Keratinocyte (primary cell): ENCODE results near the gene ZFAND5. TPM values are rescaled to one million over a fixed set of nuclear protein-coding genes. Genes with fewer than 3 reads are reported as not detected.

Experiments
- DNase-seq: peaks from one replicate; pipeline ENCODE4 v3.0.0-alpha.2; 2011; ENCODE audit warnings: low read depth, missing footprints, low spot score
- FAIRE-seq: peaks from 2 replicates; lab custom pipeline; 2011; peaks lifted over from hg19 to GRCh38; lab: Jason Lieb, UNC
- H2AFZ ChIP-seq: 2 replicates; pipeline ENCODE4 v1.6.0; 2012; ENCODE audit warnings: low read length, control low read depth, inconsistent platforms; ENCODE audit not compliant: control insufficient read depth
- H3K27ac ChIP-seq: 2 replicates; pipeline ENCODE4 v1.5.1; 2011; ENCODE audit warnings: low read length; ENCODE audit not compliant: control insufficient read depth, insufficient read depth
- H3K27me3 ChIP-seq: 3 replicates; pipeline ENCODE4 v1.6.0; 2011; ENCODE audit warnings: low read length; ENCODE audit not compliant: control insufficient read depth, insufficient read depth; ENCODE audit errors: extremely low read depth
- H3K36me3 ChIP-seq, 2 experiments: 2 replicates in 1 of 2; 3 replicates in 1 of 2; pipeline ENCODE4 v1.5.1; 2011; ENCODE audit warnings: low read length in 2 of 2, mild to moderate bottlenecking in 1 of 2; ENCODE audit not compliant: control insufficient read depth in 2 of 2, insufficient read depth in 2 of 2; ENCODE audit errors: extremely low read depth in 1 of 2
- H3K4me1 ChIP-seq: 3 replicates; pipeline ENCODE4 v1.5.1; 2011; ENCODE audit warnings: low read length; ENCODE audit not compliant: control insufficient read depth, insufficient read depth; ENCODE audit errors: extremely low read depth
- H3K4me2 ChIP-seq: 3 replicates; pipeline ENCODE4 v1.6.0; 2011; ENCODE audit warnings: low read depth, low read length; ENCODE audit not compliant: control insufficient read depth, insufficient read depth; ENCODE audit errors: extremely low read depth
- H3K4me3 ChIP-seq, 3 experiments: fragments of 200-600 bp in 1 of 3; sonication (generic) in 1 of 3; 2 replicates in 2 of 3; 3 replicates in 1 of 3; pipeline ENCODE4 v1.5.1; 2011 to 2016; ENCODE audit warnings: low read length in 3 of 3, mild to moderate bottlenecking in 3 of 3, control low read depth in 2 of 3, inconsistent platforms in 1 of 3, low read depth in 1 of 3, mixed read lengths in 1 of 3, mixed run types in 1 of 3, moderate library complexity in 1 of 3; ENCODE audit not compliant: control insufficient read depth in 2 of 3, insufficient read depth in 2 of 3; ENCODE audit errors: extremely low read depth in 1 of 3
- H3K79me2 ChIP-seq: 2 replicates; pipeline ENCODE4 v1.6.0; 2012; ENCODE audit warnings: low read length; ENCODE audit not compliant: control insufficient read depth, insufficient read depth
- H3K9ac ChIP-seq: 3 replicates; pipeline ENCODE4 v1.6.0; 2011; ENCODE audit warnings: low read length; ENCODE audit not compliant: control insufficient read depth, insufficient read depth; ENCODE audit errors: extremely low read depth
- H3K9me1 ChIP-seq: 3 replicates; pipeline ENCODE4 v1.6.0; 2011; ENCODE audit warnings: low read length; ENCODE audit not compliant: control insufficient read depth, insufficient read depth; ENCODE audit errors: extremely low read depth
- H3K9me3 ChIP-seq: 2 replicates; pipeline ENCODE4 v1.5.1; 2012; ENCODE audit warnings: low read depth, low read length; ENCODE audit not compliant: control insufficient read depth
- H4K20me1 ChIP-seq: 3 replicates; pipeline ENCODE4 v1.6.0; 2011; ENCODE audit warnings: low read length; ENCODE audit not compliant: control insufficient read depth, insufficient read depth; ENCODE audit errors: extremely low read depth
- CTCF ChIP-seq, 3 experiments: IDR thresholded peaks in 1 of 3; conservative IDR thresholded peaks in 1 of 3; optimal IDR thresholded peaks in 1 of 3; 2 replicates in 2 of 3; 3 replicates in 1 of 3; pipeline versions ENCODE3 to v1.5.1; 2011; ENCODE audit warnings: low read length in 3 of 3, mild to moderate bottlenecking in 3 of 3, moderate library complexity in 2 of 3, control low read depth in 1 of 3, inconsistent platforms in 1 of 3; ENCODE audit not compliant: insufficient read depth in 2 of 3; ENCODE audit errors: extremely low read depth in 1 of 3
- EZH2 ChIP-seq: IDR thresholded peaks from one replicate; pipeline ENCODE4 v1.6.1; 2012; ENCODE audit warnings: inconsistent platforms, mild to moderate bottlenecking, low read length, moderate library complexity
- dilution Hi-C: fragments of 300-500 bp; cut with MboI; formaldehyde crosslinking; loops from one replicate; pipeline ENCODE4 v1.7.0; 2020; ENCODE audit warnings: low sequenced_read_pairs; ENCODE audit not compliant: extremely low pct_ligation_motif_present
- polyA plus RNA-seq, 5 experiments: library from polyadenylated mRNA; depleted of rRNA in 3 of 5; stranded (reverse) in 3 of 5; stranded (forward) in 1 of 5; unstranded in 1 of 5; fragments of >200 nt; gene quantifications; 1 replicate in 1 of 5; 2 replicates in 3 of 5; 3 replicates in 1 of 5; pipeline versions ENCODE4 v1.2.1 to v1.2.3, GENCODE V29; 2011 to 2012; ENCODE audit warnings: missing spikeins in 2 of 5, low read depth in 1 of 5, low replicate concordance in 1 of 5

ZFAND5 gene
- polyA plus RNA-seq, 1 donor (not counting 4 experiments of a cell fraction or from before 2014, with no cell fraction given): 67.9 TPM

- Histone ChIP-seq H3K27ac (no peak overlapping the region), H3K4me2 (no peak overlapping the region), H3K4me3 (no peak overlapping the region), H3K79me2 (no peaks in the 10 kb centered on the region), H2AFZ (no peak overlapping the region), H3K27me3 (no peaks in the 10 kb centered on the region), H3K36me3 (no peaks in the 10 kb centered on the region), H3K4me1 (no peaks in the 10 kb centered on the region), H4K20me1 (no peaks in the 10 kb centered on the region), H3K9me3 (no peaks in the 10 kb centered on the region), H3K9ac (no peak overlapping the region), H3K9me1 (no peaks in the 10 kb centered on the region)
- no peak for TF ChIP-seq CTCF (optimal IDR thresholded peaks at IDR 0.05 in 1 of 3, IDR thresholded peaks at IDR 0.05 in 1 of 3, conservative IDR thresholded peaks at IDR 0.05 in 1 of 3; ENCODE audit: extremely low read depth in 1 of 3, insufficient read depth in 2 of 3, low read length in 3 of 3)
- no peak for TF ChIP-seq EZH2
- FAIRE-seq: no peak
- dilution Hi-C loops: no loop called here
- DNase-seq: no peak
Observed at GRCh38 chr9:72326641-72327040, 38.4 kb downstream of the ZFAND5 start.

GRCh38 chr9:72324974-72325373 is 40.0 kb downstream of the ZFAND5 start:
- H3K36me3 ChIP-seq: no peaks in the 10 kb centered on the region
- H3K9ac ChIP-seq: no peak overlapping the region
- H3K9me1 ChIP-seq: no peaks in the 10 kb centered on the region
- H3K27me3 ChIP-seq: no peaks in the 10 kb centered on the region
- H3K4me1 ChIP-seq: no peaks in the 10 kb centered on the region
- no peak overlapping the region for H3K27ac ChIP-seq
- H3K4me3 ChIP-seq: no peak overlapping the region
- no peak for FAIRE-seq
- no peak overlapping the region for H2AFZ ChIP-seq
- no peaks in the 10 kb centered on the region for H3K79me2 ChIP-seq
- no peaks in the 10 kb centered on the region for H4K20me1 ChIP-seq
- TF ChIP-seq EZH2 (no peak), CTCF (optimal IDR thresholded peaks at IDR 0.05 in 1 of 3, IDR thresholded peaks at IDR 0.05 in 1 of 3, conservative IDR thresholded peaks at IDR 0.05 in 1 of 3; ENCODE audit: extremely low read depth in 1 of 3, insufficient read depth in 2 of 3, low read length in 3 of 3) (no peak)
- no peak overlapping the region for H3K4me2 ChIP-seq
- no peak for DNase-seq
- dilution Hi-C loops: no loop called here
- H3K9me3 ChIP-seq: no peaks in the 10 kb centered on the region
